HG03432 (cell line): ENCODE data around the gene CCNI.

Experiments
- ATAC-seq: cut with Tn5 transposase; IDR thresholded peaks from one replicate; pipeline ENCODE4 v1.9.1; 2021; ENCODE audit warnings: mild to moderate bottlenecking, moderate library complexity; ENCODE audit not compliant: unreplicated experiment

Gene CCNI

GRCh38 chr4:77007358-77008230 is 68.2 kb downstream of the CCNI start:
- peak; percentile 93 for ATAC-seq

GRCh38 chr4:77006753-77007353 is 68.9 kb downstream of the CCNI start:
- ATAC-seq: peak; percentile 17

DNA sequence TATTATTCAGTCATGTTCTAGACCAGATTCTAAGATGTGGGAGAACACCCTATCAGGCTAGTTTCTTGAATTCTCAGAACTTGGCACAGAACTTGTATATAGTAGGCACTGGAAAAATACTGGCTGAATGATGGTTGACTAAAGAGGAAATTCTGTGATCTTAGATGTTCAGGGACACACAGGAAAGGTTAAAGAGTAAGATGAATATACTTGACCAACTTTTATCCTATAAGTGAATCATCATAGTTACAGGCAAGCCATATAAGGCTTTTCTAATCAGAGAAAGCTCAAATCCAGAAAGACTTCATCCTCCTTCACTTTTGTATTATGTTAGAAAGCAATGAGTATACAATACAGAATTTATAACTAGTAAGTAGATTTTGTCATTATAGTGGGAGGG is 72.4 kb downstream of the CCNI start:
- no peak for ATAC-seq

- no peak for ATAC-seq
These were observed 73.3 kb downstream of the CCNI start for GRCh38 chr4:77002321-77003107.

- no peak for ATAC-seq
These were observed 73.9 kb downstream of the CCNI start for GRCh38 chr4:77001907-77002306.

GRCh38 chr4:76998251-76998901 is 77.4 kb downstream of the CCNI start:
- ATAC-seq: no peak

DNA sequence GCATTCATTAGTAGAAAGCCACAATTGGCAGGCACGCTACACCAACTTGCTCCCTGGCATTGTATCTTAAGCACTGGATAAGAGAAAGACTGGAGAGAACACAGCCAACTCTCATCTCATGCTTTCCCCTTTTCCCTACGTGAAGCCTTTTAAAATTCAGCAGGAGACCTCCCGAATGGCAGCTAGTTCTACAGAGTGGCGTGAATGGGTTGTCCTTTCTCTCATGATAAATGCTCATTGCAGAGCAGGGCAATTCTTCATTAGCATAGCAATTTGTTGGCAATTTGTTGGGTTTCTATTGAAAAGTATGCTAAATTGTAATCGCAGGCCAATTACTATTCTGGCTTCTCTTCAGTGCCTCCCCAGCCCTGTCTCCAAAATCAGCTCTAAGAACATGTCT is 78.3 kb downstream of the CCNI start:
- no peak for ATAC-seq
